ENCODE measurements around the gene FAM53B.

Gene FAM53B

GRCh38 chr10:124727361-124727960 is 16.7 kb downstream of the FAM53B start:
- no peak for DNase-seq

GRCh38 chr10:124725791-124726190 is 18.4 kb downstream of the FAM53B start:
- DNase-seq, result no peak

- DNase-seq, result no peak
Observed at GRCh38 chr10:124725171-124725631, 19.0 kb downstream of the FAM53B start.

GRCh38 chr10:124724279-124725027 is 19.7 kb downstream of the FAM53B start:
- DNase-seq, result no peak

GRCh38 chr10:124723826-124724225 is 20.4 kb downstream of the FAM53B start:
- no peak for DNase-seq

GRCh38 chr10:124722798-124723783 is 21.1 kb downstream of the FAM53B start:
- DNase-seq, result peak; percentile 71

GRCh38 chr10:124721330-124722045 is 22.7 kb downstream of the FAM53B start:
- DNase-seq, result no peak

GRCh38 chr10:124719213-124719851 is 24.8 kb downstream of the FAM53B start:
- DNase-seq, result peak; percentile 83

- peak; percentile 89 for DNase-seq
Observed at GRCh38 chr10:124717911-124718741, 26.1 kb downstream of the FAM53B start.

- no peak for DNase-seq
Observed at GRCh38 chr10:124717041-124717757, 27.0 kb downstream of the FAM53B start.

- no peak for DNase-seq
Observed at GRCh38 chr10:124716369-124716768, 27.8 kb downstream of the FAM53B start.

GRCh38 chr10:124715439-124715838 is 28.7 kb downstream of the FAM53B start:
- no peak for DNase-seq

- no peak for DNase-seq
Observed at GRCh38 chr10:124713679-124714255, 30.4 kb downstream of the FAM53B start.

GRCh38 chr10:124712704-124713407 is 31.3 kb downstream of the FAM53B start:
- no peak for DNase-seq

GRCh38 chr10:124711145-124711544 is 33.0 kb downstream of the FAM53B start:
- DNase-seq, result no peak

GRCh38 chr10:124710266-124710881 is 33.8 kb downstream of the FAM53B start:
- no peak for DNase-seq

- no peak for DNase-seq
Observed at GRCh38 chr10:124709861-124710260, 34.3 kb downstream of the FAM53B start.

- DNase-seq, result no peak
Observed at GRCh38 chr10:124708922-124709520, 35.2 kb downstream of the FAM53B start.
